H9 (cell line): Measurements from ENCODE around the gene CDH22. TPM values are rescaled to one million over a fixed set of nuclear protein-coding genes. Genes with fewer than 3 reads are reported as not detected.

Source experiments
- DNase-seq: peaks from one replicate; pipeline ENCODE4 v3.0.0-alpha.2; 2017
- H2AFZ ChIP-seq: one replicate; pipeline ENCODE4 v1.6.1; 2013; ENCODE audit warnings: mild to moderate bottlenecking, low read length, control low read depth, moderate library complexity
- H2AK5ac ChIP-seq: 2 replicates; pipeline ENCODE4 v1.6.1; 2013; ENCODE audit warnings: low read length, control low read depth, mixed read lengths; ENCODE audit not compliant: insufficient read length
- H2BK120ac ChIP-seq: one replicate; pipeline ENCODE4 v1.6.1; 2013; ENCODE audit warnings: low read depth, mild to moderate bottlenecking, low read length, control low read depth, inconsistent platforms; ENCODE audit not compliant: poor library complexity, severe bottlenecking
- H2BK12ac ChIP-seq: 2 replicates; pipeline ENCODE4 v1.6.1; 2013; ENCODE audit warnings: low read length, control low read depth, mixed read lengths, low read depth; ENCODE audit not compliant: insufficient read length
- H2BK15ac ChIP-seq: 2 replicates; pipeline ENCODE4 v1.6.1; 2013; ENCODE audit warnings: low read depth, low read length, control low read depth
- H2BK20ac ChIP-seq: one replicate; pipeline ENCODE4 v1.6.1; 2013; ENCODE audit warnings: low read depth, mild to moderate bottlenecking, low read length, control low read depth, inconsistent platforms; ENCODE audit not compliant: poor library complexity, severe bottlenecking
- H2BK5ac ChIP-seq: 2 replicates; pipeline ENCODE4 v1.6.1; 2013; ENCODE audit warnings: low read length, control low read depth, mixed read lengths; ENCODE audit not compliant: insufficient read length
- H3K14ac ChIP-seq: 2 replicates; pipeline ENCODE4 v1.6.1; 2013; ENCODE audit warnings: low read length, control low read depth; ENCODE audit not compliant: insufficient read depth
- H3K18ac ChIP-seq: 2 replicates; pipeline ENCODE4 v1.6.1; 2013; ENCODE audit warnings: low read depth, mild to moderate bottlenecking, mixed read lengths, low read length, control low read depth; ENCODE audit not compliant: insufficient read length
- H3K23ac ChIP-seq: 2 replicates; pipeline ENCODE4 v1.6.1; 2013; ENCODE audit warnings: low read length, control low read depth, mixed read lengths, low read depth; ENCODE audit not compliant: insufficient read length
- H3K23me2 ChIP-seq: 2 replicates; pipeline ENCODE4 v1.6.1; 2013; ENCODE audit warnings: low read depth, mild to moderate bottlenecking, mixed read lengths, low read length, control low read depth; ENCODE audit not compliant: insufficient read length, poor library complexity, severe bottlenecking
- H3K27ac ChIP-seq: 2 replicates; pipeline ENCODE4 v1.5.1; 2013; ENCODE audit warnings: low read length, control low read depth, mixed read lengths, low read depth; ENCODE audit not compliant: insufficient read length
- H3K27me3 ChIP-seq: 2 replicates; pipeline ENCODE4 v1.6.1; 2013; ENCODE audit warnings: low read length, control low read depth, inconsistent platforms; ENCODE audit not compliant: insufficient read depth
- H3K4ac ChIP-seq: 2 replicates; pipeline ENCODE4 v1.6.1; 2013; ENCODE audit warnings: low read depth, mild to moderate bottlenecking, control low read depth, inconsistent platforms, low read length, moderate library complexity
- H3K4me1 ChIP-seq: 2 replicates; pipeline ENCODE4 v1.6.1; 2013; ENCODE audit warnings: low read length, control low read depth, inconsistent platforms; ENCODE audit not compliant: insufficient read depth
- H3K4me2 ChIP-seq: 2 replicates; pipeline ENCODE4 v1.6.1; 2013; ENCODE audit warnings: low read length, control low read depth, mixed read lengths; ENCODE audit not compliant: insufficient read length, insufficient read depth
- H3K56ac ChIP-seq: 2 replicates; pipeline ENCODE4 v1.6.1; 2013; ENCODE audit warnings: low read depth, mild to moderate bottlenecking, mixed read lengths, low read length, control low read depth; ENCODE audit not compliant: insufficient read length
- H3K79me1 ChIP-seq: 2 replicates; pipeline ENCODE4 v1.6.1; 2013; ENCODE audit warnings: low read depth, mild to moderate bottlenecking, moderate library complexity, low read length, control low read depth, inconsistent platforms; ENCODE audit not compliant: insufficient read depth, poor library complexity, severe bottlenecking
- H3K79me2 ChIP-seq: 2 replicates; pipeline ENCODE4 v1.6.1; 2013; ENCODE audit warnings: low read length, control low read depth, inconsistent platforms; ENCODE audit not compliant: insufficient read depth
- H3K9ac ChIP-seq: 2 replicates; pipeline ENCODE4 v1.6.1; 2013; ENCODE audit warnings: low read length, control low read depth, mixed read lengths; ENCODE audit not compliant: insufficient read length; ENCODE audit errors: extremely low read depth
- H3K9me3 ChIP-seq: one replicate; pipeline ENCODE4 v1.6.1; 2013; ENCODE audit warnings: low read depth, low read length, inconsistent platforms; ENCODE audit not compliant: control insufficient read depth
- H3T11ph ChIP-seq: one replicate; pipeline ENCODE4 v1.6.1; 2013; ENCODE audit warnings: mild to moderate bottlenecking, low read length, control low read depth, inconsistent platforms
- H4K20me1 ChIP-seq: one replicate; pipeline ENCODE4 v1.6.1; 2013; ENCODE audit not compliant: control insufficient read depth, insufficient read length, insufficient read depth
- H4K5ac ChIP-seq: 2 replicates; pipeline ENCODE4 v1.6.1; 2013; ENCODE audit warnings: low read depth, mild to moderate bottlenecking, mixed read lengths, low read length, control low read depth; ENCODE audit not compliant: insufficient read length
- H4K8ac ChIP-seq: replicated peaks from 2 replicates; pipeline ENCODE4 v1.6.1; 2013; ENCODE audit warnings: low read length, control low read depth, mixed read lengths, low read depth; ENCODE audit not compliant: insufficient read length
- H4K91ac ChIP-seq: 2 replicates; pipeline ENCODE4 v1.6.1; 2013; ENCODE audit warnings: low read depth, mild to moderate bottlenecking, moderate library complexity, mixed read lengths, low read length, control low read depth; ENCODE audit not compliant: insufficient read length
- H3K27ac Mint-ChIP-seq, 3 experiments: 2 replicates in 2 of 3; 3 replicates in 1 of 3; pipeline ENCODE4 v1.8.0; 2020 to 2021; ENCODE audit warnings: mixed read lengths in 3 of 3, mild to moderate bottlenecking in 1 of 3, moderate library complexity in 1 of 3
- H3K27me3 Mint-ChIP-seq: 2 replicates; pipeline ENCODE4 v1.8.0; 2021; ENCODE audit warnings: low read depth, mild to moderate bottlenecking, moderate library complexity, mixed read lengths
- H3K36me3 Mint-ChIP-seq, 3 experiments: 2 replicates in 2 of 3; 3 replicates in 1 of 3; pipeline ENCODE4 v1.8.0; 2020 to 2021; ENCODE audit warnings: low read depth in 3 of 3, mixed read lengths in 3 of 3; ENCODE audit not compliant: insufficient read depth in 1 of 3
- H3K4me1 Mint-ChIP-seq, 2 experiments: 2 replicates each; pipeline ENCODE4 v1.8.0; 2020; ENCODE audit warnings: mixed read lengths in 2 of 2
- H3K4me3 Mint-ChIP-seq, 2 experiments: 2 replicates in 1 of 2; 3 replicates in 1 of 2; pipeline ENCODE4 v1.8.0; 2020 to 2021; ENCODE audit warnings: mild to moderate bottlenecking in 2 of 2, mixed read lengths in 2 of 2, moderate library complexity in 1 of 2
- H3K9me3 Mint-ChIP-seq, 2 experiments: 2 replicates in 1 of 2; 3 replicates in 1 of 2; pipeline ENCODE4 v1.8.0; 2020; ENCODE audit warnings: mild to moderate bottlenecking in 2 of 2, mixed read lengths in 2 of 2, moderate library complexity in 1 of 2
- WGBS: extraction: QIAGEN DNeasy Blood & Tissue Kit; methylation state at CpG from one replicate; pipeline ENCODE4 v1.1.7; 2013; ENCODE audit warnings: missing lambda C conversion rate, low lambda C conversion rate, mixed read lengths; ENCODE audit not compliant: insufficient read length; ENCODE audit errors: extremely low coverage; 5-methylcytosine and 5-hydroxymethylcytosine counted together
- total RNA-seq: library from RNA; stranded (reverse); gene quantifications from 2 replicates; pipeline ENCODE4 v1.2.1, GENCODE V29; 2021
- TF ChIP-seq, protein P1 (sequence below): fragments of 200-600 bp; sonication (generic); conservative IDR thresholded peaks from 3 replicates; pipeline ENCODE4 v1.8.0; 2021; ENCODE audit warnings: antibody characterized with exemption, mild to moderate bottlenecking

The CDH22 gene
- total RNA-seq, 1 experiment from 2014 or later, result not detected

DNA sequence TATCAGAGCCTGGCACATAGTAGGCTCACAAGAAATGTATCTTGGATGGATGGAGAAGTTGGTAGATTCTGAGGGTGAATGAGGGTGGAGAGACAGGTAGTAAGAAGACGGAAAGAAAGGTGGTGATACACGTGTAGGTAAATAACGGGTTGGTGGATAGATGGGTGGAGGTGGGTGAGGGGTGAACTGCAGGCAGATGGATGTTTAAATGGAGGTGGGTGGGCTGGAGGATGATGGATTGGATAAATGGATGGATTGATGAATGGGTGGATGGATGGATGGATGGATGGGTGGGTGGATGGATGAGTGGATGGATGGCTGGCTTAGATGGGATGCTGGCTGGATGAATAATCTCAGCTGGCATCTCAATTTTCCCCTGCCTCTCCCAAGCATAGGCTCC, 9.9 kb downstream of the CDH22 start:
- H3K79me1 ChIP-seq, result no peaks in the 10 kb centered on the region
- H3K27ac ChIP-seq, result no peak overlapping the region
- no peaks in the 10 kb centered on the region for H3K9me3 Mint-ChIP-seq
- TF ChIP-seq, protein P1, sequence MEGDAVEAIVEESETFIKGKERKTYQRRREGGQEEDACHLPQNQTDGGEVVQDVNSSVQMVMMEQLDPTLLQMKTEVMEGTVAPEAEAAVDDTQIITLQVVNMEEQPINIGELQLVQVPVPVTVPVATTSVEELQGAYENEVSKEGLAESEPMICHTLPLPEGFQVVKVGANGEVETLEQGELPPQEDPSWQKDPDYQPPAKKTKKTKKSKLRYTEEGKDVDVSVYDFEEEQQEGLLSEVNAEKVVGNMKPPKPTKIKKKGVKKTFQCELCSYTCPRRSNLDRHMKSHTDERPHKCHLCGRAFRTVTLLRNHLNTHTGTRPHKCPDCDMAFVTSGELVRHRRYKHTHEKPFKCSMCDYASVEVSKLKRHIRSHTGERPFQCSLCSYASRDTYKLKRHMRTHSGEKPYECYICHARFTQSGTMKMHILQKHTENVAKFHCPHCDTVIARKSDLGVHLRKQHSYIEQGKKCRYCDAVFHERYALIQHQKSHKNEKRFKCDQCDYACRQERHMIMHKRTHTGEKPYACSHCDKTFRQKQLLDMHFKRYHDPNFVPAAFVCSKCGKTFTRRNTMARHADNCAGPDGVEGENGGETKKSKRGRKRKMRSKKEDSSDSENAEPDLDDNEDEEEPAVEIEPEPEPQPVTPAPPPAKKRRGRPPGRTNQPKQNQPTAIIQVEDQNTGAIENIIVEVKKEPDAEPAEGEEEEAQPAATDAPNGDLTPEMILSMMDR, result no peak
- no peak overlapping the region for H2BK20ac ChIP-seq
- no peak overlapping the region for H3K14ac ChIP-seq
- H3K23me2 ChIP-seq, result no peaks in the 10 kb centered on the region
- H3K18ac ChIP-seq, result no peak overlapping the region
- H2BK15ac ChIP-seq, result no peak overlapping the region
- H2AK5ac ChIP-seq, result no peak overlapping the region
- no peak overlapping the region for H3K27ac Mint-ChIP-seq
- no peaks in the 10 kb centered on the region for H3K79me2 ChIP-seq
- no peak overlapping the region for H3K9ac ChIP-seq
- H3K4me1 Mint-ChIP-seq, result peaks cover 10 to 42% of the 10 kb centered on the region in 2 experiments
- no peak overlapping the region for H2BK12ac ChIP-seq
- DNase-seq, result no peak
- no peaks in the 10 kb centered on the region for H3K9me3 ChIP-seq
- no peak overlapping the region for H3K4ac ChIP-seq
- no peak overlapping the region for H3K23ac ChIP-seq
- H3K4me1 ChIP-seq, result no peaks in the 10 kb centered on the region
- no peak overlapping the region for H4K5ac ChIP-seq
- WGBS, result 100% methylated on average over 3 of the region's 3 CpGs
- H3K27me3 Mint-ChIP-seq, result peaks cover 53% of the 10 kb centered on the region
- H3T11ph ChIP-seq, result no peak overlapping the region
- no peak overlapping the region for H2BK5ac ChIP-seq
- H3K36me3 Mint-ChIP-seq, result no peaks in the 10 kb centered on the region
- no peak overlapping the region for H2BK120ac ChIP-seq
- H3K56ac ChIP-seq, result no peak overlapping the region
- H3K4me3 Mint-ChIP-seq, result no peak overlapping the region
- no peak overlapping the region for H2AFZ ChIP-seq
- no peak overlapping the region for H4K91ac ChIP-seq
- no peak overlapping the region for H4K8ac ChIP-seq
- H3K27me3 ChIP-seq, result no peaks in the 10 kb centered on the region
- no peaks in the 10 kb centered on the region for H4K20me1 ChIP-seq
- no peak overlapping the region for H3K4me2 ChIP-seq
